CD4-positive, CD25-positive, alpha-beta regulatory T cell (primary cell): ENCODE measurements around the gene EVI2B. TPM values are rescaled to one million over a fixed set of nuclear protein-coding genes. Genes with fewer than 3 reads are reported as not detected.
A peak's percentile ranks its signal among the peaks of the same experiment; 100 is the strongest.
"Not testable (repeated sequence)": the region's sequence is repeated elsewhere in the genome, so short reads cannot be mapped to it uniquely, and the experiment has no call there.

ENCODE experiments used
- ATAC-seq, 2 donors: fragments of 150-1000 bp; cut with Tn5 transposase; one replicate each; pipeline ENCODE4 v1.10.0; 2021; ENCODE audit warnings: low read depth in 2 of 2, moderate number of reproducible peaks in 2 of 2, moderate library complexity in 1 of 2
- DNase-seq, 3 donors: peaks; one replicate each; pipeline versions ENCODE4 v3.0.0 to v3.0.0-alpha.2; 2012 to 2022; ENCODE audit warnings: mixed read lengths in 1 of 3
- H3K27ac ChIP-seq: one replicate; pipeline ENCODE4 v1.7.0; 2013; ENCODE audit warnings: mild to moderate bottlenecking, low read length; ENCODE audit not compliant: insufficient read depth, poor library complexity, severe bottlenecking
- H3K27me3 ChIP-seq: one replicate; pipeline ENCODE4 v1.7.0; 2013; ENCODE audit warnings: low read length; ENCODE audit not compliant: control insufficient read depth, insufficient read depth
- H3K36me3 ChIP-seq: one replicate; pipeline ENCODE4 v1.7.0; 2013; ENCODE audit warnings: mild to moderate bottlenecking, low read length, moderate library complexity; ENCODE audit not compliant: control insufficient read depth, insufficient read depth
- H3K4me1 ChIP-seq: 2 replicates; pipeline ENCODE4 v1.7.0; 2013; ENCODE audit warnings: mild to moderate bottlenecking, low read length; ENCODE audit not compliant: insufficient read depth, control insufficient read depth, poor library complexity, severe bottlenecking
- H3K4me3 ChIP-seq: one replicate; pipeline ENCODE4 v1.7.0; 2013; ENCODE audit warnings: low read depth, mild to moderate bottlenecking, low read length, moderate library complexity
- H3K9me3 ChIP-seq, 2 experiments: 1 replicate in 1 of 2; 2 replicates in 1 of 2; pipeline ENCODE4 v1.7.0; 2013; ENCODE audit warnings: low read length in 2 of 2, mild to moderate bottlenecking in 1 of 2, moderate library complexity in 1 of 2; ENCODE audit not compliant: control insufficient read depth in 2 of 2
- H3K27ac Mint-ChIP-seq, 3 donors: one replicate each; pipeline ENCODE4 v1.8.0; 2020 to 2022; ENCODE audit warnings: mild to moderate bottlenecking in 3 of 3, mixed read lengths in 3 of 3, moderate library complexity in 2 of 3
- H3K27me3 Mint-ChIP-seq: one replicate; pipeline ENCODE4 v1.8.0; 2022; ENCODE audit warnings: mild to moderate bottlenecking, mixed read lengths
- H3K36me3 Mint-ChIP-seq: one replicate; pipeline ENCODE4 v1.8.0; 2020; ENCODE audit warnings: mixed read lengths
- H3K4me1 Mint-ChIP-seq, 4 donors: one replicate each; pipeline ENCODE4 v1.8.0; 2020 to 2022; ENCODE audit warnings: mixed read lengths in 4 of 4, mild to moderate bottlenecking in 1 of 4
- H3K4me3 Mint-ChIP-seq, 4 donors: one replicate each; pipeline ENCODE4 v1.8.0; 2020 to 2022; ENCODE audit warnings: mild to moderate bottlenecking in 4 of 4, mixed read lengths in 4 of 4, moderate library complexity in 3 of 4
- H3K9me3 Mint-ChIP-seq, 7 donors: one replicate each; pipeline ENCODE4 v1.8.0; 2020 to 2022; ENCODE audit warnings: mixed read lengths in 7 of 7, mild to moderate bottlenecking in 3 of 7, moderate library complexity in 2 of 7
- polyA plus RNA-seq, 4 donors: library from polyadenylated mRNA; unstranded; fragments of 300-500 nt; fragmentation: Illumina TruSeq; gene quantifications; one replicate each; pipeline ENCODE4 v1.2.3, GENCODE V29; 2021
- total RNA-seq: library from RNA; stranded (reverse); gene quantifications from one replicate; pipeline ENCODE4 v1.2.3, GENCODE V29; 2022

EVI2B gene, protein sequence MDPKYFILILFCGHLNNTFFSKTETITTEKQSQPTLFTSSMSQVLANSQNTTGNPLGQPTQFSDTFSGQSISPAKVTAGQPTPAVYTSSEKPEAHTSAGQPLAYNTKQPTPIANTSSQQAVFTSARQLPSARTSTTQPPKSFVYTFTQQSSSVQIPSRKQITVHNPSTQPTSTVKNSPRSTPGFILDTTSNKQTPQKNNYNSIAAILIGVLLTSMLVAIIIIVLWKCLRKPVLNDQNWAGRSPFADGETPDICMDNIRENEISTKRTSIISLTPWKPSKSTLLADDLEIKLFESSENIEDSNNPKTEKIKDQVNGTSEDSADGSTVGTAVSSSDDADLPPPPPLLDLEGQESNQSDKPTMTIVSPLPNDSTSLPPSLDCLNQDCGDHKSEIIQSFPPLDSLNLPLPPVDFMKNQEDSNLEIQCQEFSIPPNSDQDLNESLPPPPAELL
- 132 TPM for total RNA-seq
- 100 to 1,000 TPM in 3 of 4 donors, 10 to 100 TPM in 1; 83.8 to 106 (median 102) TPM for polyA plus RNA-seq

GRCh38 chr17:31313982-31314781 is at the start of gene EVI2B:
EVI2B (minus strand) TSS chr17:31314054; CDS start chr17:31305609, 8,445 bp downstream.
- H3K9me3 ChIP-seq: no peaks in the 10 kb centered on the region
- Mint-ChIP-seq H3K9me3 (no peaks in the 10 kb centered on the region), H3K4me1 (peaks cover 10 to 42% (median 29%) of the 10 kb centered on the region in 4 donors), H3K27me3 (no peaks in the 10 kb centered on the region), H3K4me3 (peak within 1 kb of the TSS; percentile 92 to 98 (median 96)), H3K27ac (peak within 1 kb of the TSS; percentile 91 to 96 (median 96)), H3K36me3 (peaks cover 14% of the 10 kb centered on the region)
- H3K27ac ChIP-seq: peak within 1 kb of the TSS; percentile 92
- ATAC-seq: peak; percentile 44 to 57
- H3K4me3 ChIP-seq: peak within 1 kb of the TSS; percentile 99
- H3K27me3 ChIP-seq: no peaks in the 10 kb centered on the region
- DNase-seq: peak in 2 of 3 donors; percentile 75 to 80
- H3K36me3 ChIP-seq: no peaks in the 10 kb centered on the region
- H3K4me1 ChIP-seq: peaks cover 66% of the 10 kb centered on the region

- Mint-ChIP-seq H3K4me3 (no peak overlapping the region), H3K36me3 (peaks cover 57% of the 10 kb centered on the region), H3K9me3 (no peaks in the 10 kb centered on the region), H3K27me3 (no peaks in the 10 kb centered on the region), H3K27ac (no peak overlapping the region), H3K4me1 (peaks cover 0 to 2% (median 0%) of the 10 kb centered on the region in 4 donors)
- Histone ChIP-seq H3K4me3 (no peak overlapping the region), H3K27ac (no peak overlapping the region), H3K36me3 (peaks cover 75% of the 10 kb centered on the region), H3K4me1 (no peaks in the 10 kb centered on the region), H3K27me3 (no peaks in the 10 kb centered on the region), H3K9me3 (no peaks in the 10 kb centered on the region)
- no peak for ATAC-seq
- no peak for DNase-seq
These were observed 44.1 kb upstream of the EVI2B start for GRCh38 chr17:31357839-31358394.

GRCh38 chr17:31357091-31357490 is 43.2 kb upstream of the EVI2B start:
- H3K9me3 Mint-ChIP-seq: no peaks in the 10 kb centered on the region
- H3K36me3 ChIP-seq: peaks cover 75% of the 10 kb centered on the region
- no peak overlapping the region for H3K27ac ChIP-seq
- H3K4me1 Mint-ChIP-seq: peaks cover 0 to 2% (median 0%) of the 10 kb centered on the region in 4 donors
- ATAC-seq: no peak
- H3K27me3 Mint-ChIP-seq: no peaks in the 10 kb centered on the region
- DNase-seq: no peak
- H3K9me3 ChIP-seq: no peaks in the 10 kb centered on the region
- no peak overlapping the region for H3K4me3 Mint-ChIP-seq
- H3K4me3 ChIP-seq: no peak overlapping the region
- H3K4me1 ChIP-seq: no peaks in the 10 kb centered on the region
- peaks cover 50% of the 10 kb centered on the region for H3K36me3 Mint-ChIP-seq
- H3K27ac Mint-ChIP-seq: no peak overlapping the region
- H3K27me3 ChIP-seq: no peaks in the 10 kb centered on the region

DNA sequence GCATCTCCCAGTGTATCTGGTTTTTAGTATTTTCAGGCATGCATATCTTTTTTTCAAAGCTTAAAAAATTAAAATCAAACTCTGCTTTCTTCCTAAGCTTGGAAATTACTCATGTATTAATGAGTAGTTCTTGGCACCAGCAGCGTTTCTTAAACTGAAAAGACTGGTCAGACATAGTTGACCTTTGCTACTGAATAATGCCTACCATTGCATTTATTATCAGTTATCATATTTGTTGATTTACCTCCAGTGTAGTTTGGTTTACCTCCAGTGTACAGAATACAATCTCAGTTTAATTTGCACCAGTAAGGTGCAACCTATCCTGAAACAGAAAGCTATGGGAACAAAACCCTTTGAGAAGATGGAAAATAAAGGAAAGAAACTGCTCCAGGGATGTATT is 42.1 kb upstream of the EVI2B start:
- Mint-ChIP-seq H3K4me3 (no peak overlapping the region), H3K9me3 (no peaks in the 10 kb centered on the region), H3K36me3 (peaks cover 50% of the 10 kb centered on the region), H3K27me3 (no peaks in the 10 kb centered on the region), H3K27ac (no peak overlapping the region), H3K4me1 (no peaks in the 10 kb centered on the region)
- Histone ChIP-seq H3K4me1 (no peaks in the 10 kb centered on the region), H3K27ac (no peak overlapping the region), H3K27me3 (no peaks in the 10 kb centered on the region), H3K9me3 (no peaks in the 10 kb centered on the region), H3K36me3 (peaks cover 69% of the 10 kb centered on the region), H3K4me3 (no peak overlapping the region)
- ATAC-seq: no peak
- no peak for DNase-seq

- Mint-ChIP-seq H3K9me3 (no peaks in the 10 kb centered on the region), H3K36me3 (peaks cover 30% of the 10 kb centered on the region), H3K4me3 (no peak overlapping the region), H3K27me3 (no peaks in the 10 kb centered on the region), H3K27ac (no peak overlapping the region), H3K4me1 (no peaks in the 10 kb centered on the region)
- Histone ChIP-seq H3K27me3 (no peaks in the 10 kb centered on the region), H3K4me1 (no peaks in the 10 kb centered on the region), H3K27ac (no peak overlapping the region), H3K36me3 (peaks cover 50% of the 10 kb centered on the region), H3K9me3 (no peaks in the 10 kb centered on the region), H3K4me3 (no peak overlapping the region)
- DNase-seq (no peak), ATAC-seq (no peak)
These were observed 35.6 kb upstream of the EVI2B start for GRCh38 chr17:31349454-31349853.

- not testable (repeated sequence) for ATAC-seq, H3K27me3 Mint-ChIP-seq, H3K4me1 ChIP-seq, H3K27ac ChIP-seq, H3K4me3 Mint-ChIP-seq, DNase-seq, H3K4me1 Mint-ChIP-seq, H3K4me3 ChIP-seq, H3K9me3 Mint-ChIP-seq, H3K9me3 ChIP-seq, H3K27me3 ChIP-seq, H3K27ac Mint-ChIP-seq
- peaks cover 58% of the 10 kb centered on the region for H3K36me3 ChIP-seq
- peaks cover 28% of the 10 kb centered on the region for H3K36me3 Mint-ChIP-seq
These were observed 31.4 kb upstream of the EVI2B start for GRCh38 chr17:31345191-31345747.

DNA sequence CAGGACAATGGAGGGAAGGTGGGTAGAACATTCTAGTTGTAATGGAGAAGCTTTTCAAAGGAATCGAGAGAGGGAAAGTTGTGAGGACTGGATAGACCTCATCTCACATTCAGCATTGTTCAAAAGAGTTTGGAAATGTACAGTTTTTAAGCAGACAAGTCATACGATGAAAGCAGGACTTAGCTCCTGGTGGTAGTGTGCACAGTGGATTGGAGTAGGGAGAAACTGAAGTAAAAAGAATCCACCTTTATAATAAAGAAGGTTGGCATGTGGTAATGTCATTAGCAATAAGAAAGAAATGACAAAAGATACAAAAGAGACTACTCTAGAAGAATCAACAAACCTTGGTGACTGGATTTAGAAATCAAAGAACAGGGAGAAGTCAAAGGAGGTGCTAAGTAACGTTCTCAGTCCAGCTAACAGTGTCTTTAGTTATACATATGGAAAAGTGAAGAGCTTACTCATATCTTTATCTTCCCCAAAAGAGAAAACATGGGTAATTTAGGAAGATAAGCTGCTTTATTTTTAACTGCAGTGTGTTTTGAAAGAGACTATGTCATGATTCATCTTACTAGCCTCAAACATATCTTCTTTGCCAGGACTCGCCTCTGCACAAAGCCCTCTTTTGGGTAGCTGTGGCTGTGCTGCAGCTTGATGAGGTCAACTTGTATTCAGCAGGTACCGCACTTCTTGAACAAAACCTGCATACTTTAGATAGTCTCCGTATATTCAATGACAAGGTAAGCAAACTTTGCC is 26.2 kb upstream of the EVI2B start:
- Mint-ChIP-seq H3K9me3 (peaks cover 0 to 1% (median 0%) of the 10 kb centered on the region in 7 donors), H3K4me3 (no peak overlapping the region), H3K4me1 (peaks cover 0 to 5% (median under 1%) of the 10 kb centered on the region in 4 donors), H3K27me3 (no peaks in the 10 kb centered on the region), H3K27ac (peak overlapping the region in 1 of 3 donors; percentile 2), H3K36me3 (peaks cover 34% of the 10 kb centered on the region)
- H3K4me1 ChIP-seq: no peaks in the 10 kb centered on the region
- no peak overlapping the region for H3K4me3 ChIP-seq
- ATAC-seq: no peak
- H3K27ac ChIP-seq: no peak overlapping the region
- peaks cover 87% of the 10 kb centered on the region for H3K36me3 ChIP-seq
- no peak for DNase-seq
- H3K9me3 ChIP-seq: no peaks in the 10 kb centered on the region
- H3K27me3 ChIP-seq: no peaks in the 10 kb centered on the region
